ENCODE measurements around the gene NEU2. TPM values are rescaled to one million over a fixed set of nuclear protein-coding genes. Genes with fewer than 3 reads are reported as not detected.

NEU2 gene
- total RNA-seq, 1 donor from 2014 or later: not detected

GRCh38 chr2:233084488-233084887 is 52.0 kb downstream of the NEU2 start:
- intact Hi-C loops (cut with DNase I): no loop called here
- peak; percentile 88 for DNase-seq (ENCODE audit: low spot score)

Other genes starting within 250 kb of the NEU2 start
- 1.1 TPM for gene SNORC, start 162.4 kb upstream of the NEU2 start, total RNA-seq
- gene NGEF, start 19.4 kb upstream of the NEU2 start, total RNA-seq: 0.24 TPM
- 6.2 TPM for gene INPP5D, start 27.7 kb downstream of the NEU2 start, total RNA-seq
- 17.5 TPM for gene ATG16L1, start 219.0 kb downstream of the NEU2 start, total RNA-seq

All from cardiac septum (tissue), 1 donor.